Measurements from ENCODE around the gene GAB2.
"Not testable (repeated sequence)": the region's sequence is repeated elsewhere in the genome, so short reads cannot be mapped to it uniquely, and the experiment has no call there.

Gene GAB2

DNA sequence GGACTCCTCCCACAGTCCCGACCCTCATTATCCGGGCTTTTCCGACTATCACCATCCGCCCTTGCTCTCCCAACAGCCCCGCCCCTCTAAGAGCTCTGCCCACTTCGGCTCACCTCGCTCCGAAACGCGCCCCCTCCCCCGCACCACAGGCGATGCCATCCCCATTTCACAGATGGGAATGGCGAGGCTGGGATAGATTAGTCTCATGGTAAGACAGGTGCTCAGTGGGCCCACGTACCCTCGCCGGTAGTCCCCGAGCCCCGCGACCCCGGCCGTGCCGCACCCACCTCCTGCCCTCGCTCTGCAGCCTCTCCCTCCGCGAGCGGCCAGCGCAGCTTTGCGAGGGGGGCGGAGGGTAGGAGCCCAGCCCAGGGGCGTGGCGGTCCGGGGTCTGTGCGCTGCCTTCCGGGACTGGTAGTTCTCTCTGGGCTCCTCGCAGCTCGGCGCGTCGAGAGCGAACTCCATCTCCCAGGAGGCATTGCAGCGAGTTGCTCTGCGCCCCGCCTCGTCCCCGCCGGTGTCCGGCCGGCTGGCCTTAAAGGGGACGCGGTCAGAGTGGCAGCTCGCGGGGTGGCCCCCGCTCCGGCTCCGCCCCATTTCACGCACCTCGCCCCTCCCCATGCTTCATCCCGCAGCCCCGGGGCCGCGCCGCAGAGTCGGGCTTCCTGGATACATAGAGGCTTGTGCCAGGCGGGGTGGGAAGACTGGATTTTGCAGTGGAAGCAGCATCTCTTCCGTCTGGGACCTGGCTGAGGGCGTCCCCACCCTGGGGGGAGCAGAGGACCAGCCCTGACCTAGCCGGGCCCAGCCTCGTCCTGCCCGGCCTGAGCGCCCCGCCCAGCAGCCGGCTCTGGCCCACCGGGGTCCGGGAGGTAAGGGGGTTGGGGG lies 229.1 kb downstream of the GAB2 start, which contains the start of the genes KCTD21 and USP35:
KCTD21 (minus strand) TSS at position 341 of the 888 bp plus-strand sequence. CDS start 14,072 bp downstream, outside the sequence.
USP35 (plus strand) TSS at position 634 of the 888 bp plus-strand sequence. CDS start 7,327 bp downstream, outside the sequence.
- peak; percentile 98 for DNase-seq (ENCODE audit: low spot score)

- no peak for DNase-seq (ENCODE audit: low spot score)
Measured at GRCh38 chr11:78187366-78188285, 230.0 kb downstream of the GAB2 start.

- no peak for DNase-seq (ENCODE audit: low spot score)
Measured at GRCh38 chr11:78181185-78181584, 236.4 kb downstream of the GAB2 start.

DNA sequence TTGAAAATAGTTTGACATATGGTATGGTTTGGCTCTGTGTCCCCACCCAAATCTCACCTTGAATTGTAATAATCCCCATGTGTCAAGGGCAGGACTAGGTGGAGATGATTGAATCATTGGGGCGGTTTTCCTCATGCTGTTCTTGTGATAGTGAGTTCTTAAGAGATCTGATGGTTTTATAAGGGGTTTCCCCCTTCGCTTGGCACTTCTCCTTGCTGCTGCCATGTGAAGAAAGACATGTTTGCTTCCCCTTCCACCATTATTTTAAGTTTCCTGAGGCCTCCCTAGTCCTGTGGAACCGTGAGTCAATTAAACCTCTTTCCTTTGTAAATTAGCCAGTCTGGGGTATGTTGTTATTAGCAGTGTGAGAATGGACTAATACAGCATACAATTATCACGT lies 236.9 kb downstream of the GAB2 start:
- no peak for DNase-seq (ENCODE audit: low spot score)

GRCh38 chr11:78179459-78180071 lies 238.1 kb downstream of the GAB2 start:
- DNase-seq (ENCODE audit: low spot score): no peak

DNA sequence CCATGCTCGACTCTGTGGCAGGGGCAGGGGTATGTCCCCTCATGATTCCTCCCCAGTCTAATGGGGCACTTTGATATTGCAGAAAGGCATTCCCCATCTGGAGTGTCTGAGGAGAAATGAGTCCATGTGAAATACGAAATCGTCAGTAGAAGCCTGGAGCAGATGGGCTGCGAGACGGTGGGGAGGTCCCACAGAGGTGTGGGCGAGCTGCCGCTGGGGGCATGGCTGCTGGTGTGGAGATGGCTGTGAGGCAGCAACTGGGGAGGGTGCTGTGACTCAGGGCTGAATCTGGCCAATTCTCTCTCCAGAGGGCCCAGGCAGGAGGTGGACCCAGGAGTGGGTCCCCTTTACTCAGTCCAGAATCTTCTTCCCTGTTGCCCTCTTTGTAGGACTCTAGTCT lies 240.4 kb downstream of the GAB2 start:
- no peak for DNase-seq (ENCODE audit: low spot score)

DNA sequence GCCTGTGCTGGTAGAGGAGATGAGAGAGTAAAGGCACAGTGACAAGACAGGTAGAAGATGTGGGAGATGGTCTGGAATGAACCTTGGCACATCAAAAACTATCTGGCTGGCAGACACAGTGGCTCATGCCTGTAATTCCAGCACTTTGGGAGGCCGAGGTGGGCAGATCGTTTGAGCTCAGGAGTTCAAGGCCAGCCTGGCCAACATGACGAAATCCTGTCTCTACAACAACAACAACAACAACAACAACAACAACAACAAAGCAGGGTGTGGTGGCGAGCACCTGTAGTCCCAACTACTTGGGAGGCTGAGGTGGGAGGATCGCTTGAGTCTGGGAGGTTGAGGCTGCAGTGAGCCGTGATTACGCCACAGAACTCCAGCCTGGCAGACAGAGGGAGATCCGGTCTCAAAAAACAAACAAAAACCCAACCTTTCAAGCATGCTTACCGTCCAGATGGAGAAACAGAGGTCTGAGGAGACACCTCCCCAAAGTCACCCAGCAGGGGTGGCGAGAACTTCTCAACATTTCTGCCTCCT lies 240.9 kb downstream of the GAB2 start:
- DNase-seq (ENCODE audit: low spot score): no peak

- DNase-seq (ENCODE audit: low spot score): not testable (repeated sequence)
Measured at GRCh38 chr11:78175862-78176261, 241.8 kb downstream of the GAB2 start.

- DNase-seq (ENCODE audit: low spot score): no peak
Measured at GRCh38 chr11:78171951-78172350, 245.7 kb downstream of the GAB2 start.

- DNase-seq (ENCODE audit: low spot score): no peak
Measured at GRCh38 chr11:78170874-78171549, 246.6 kb downstream of the GAB2 start.

DNA sequence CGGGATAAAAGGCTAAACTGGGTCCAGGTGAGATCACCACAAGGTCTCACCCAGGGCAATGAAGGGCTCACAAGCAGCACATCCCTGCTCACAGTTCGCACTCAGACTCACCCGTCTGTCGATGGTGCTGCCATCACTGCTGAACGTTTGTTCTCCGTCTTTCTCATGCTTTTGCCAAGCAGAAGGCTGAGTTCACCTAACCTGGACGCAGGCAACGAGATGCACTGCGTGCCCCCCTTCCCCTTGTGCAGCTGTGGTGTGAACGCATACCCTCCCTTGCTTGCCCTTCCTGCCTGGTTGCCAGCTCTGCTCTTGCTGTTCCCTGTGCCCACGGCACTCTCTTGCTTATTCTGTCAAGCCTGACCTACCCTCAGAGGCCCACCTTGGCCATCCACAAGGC lies 247.2 kb downstream of the GAB2 start:
- DNase-seq (ENCODE audit: low spot score): no peak

DNA sequence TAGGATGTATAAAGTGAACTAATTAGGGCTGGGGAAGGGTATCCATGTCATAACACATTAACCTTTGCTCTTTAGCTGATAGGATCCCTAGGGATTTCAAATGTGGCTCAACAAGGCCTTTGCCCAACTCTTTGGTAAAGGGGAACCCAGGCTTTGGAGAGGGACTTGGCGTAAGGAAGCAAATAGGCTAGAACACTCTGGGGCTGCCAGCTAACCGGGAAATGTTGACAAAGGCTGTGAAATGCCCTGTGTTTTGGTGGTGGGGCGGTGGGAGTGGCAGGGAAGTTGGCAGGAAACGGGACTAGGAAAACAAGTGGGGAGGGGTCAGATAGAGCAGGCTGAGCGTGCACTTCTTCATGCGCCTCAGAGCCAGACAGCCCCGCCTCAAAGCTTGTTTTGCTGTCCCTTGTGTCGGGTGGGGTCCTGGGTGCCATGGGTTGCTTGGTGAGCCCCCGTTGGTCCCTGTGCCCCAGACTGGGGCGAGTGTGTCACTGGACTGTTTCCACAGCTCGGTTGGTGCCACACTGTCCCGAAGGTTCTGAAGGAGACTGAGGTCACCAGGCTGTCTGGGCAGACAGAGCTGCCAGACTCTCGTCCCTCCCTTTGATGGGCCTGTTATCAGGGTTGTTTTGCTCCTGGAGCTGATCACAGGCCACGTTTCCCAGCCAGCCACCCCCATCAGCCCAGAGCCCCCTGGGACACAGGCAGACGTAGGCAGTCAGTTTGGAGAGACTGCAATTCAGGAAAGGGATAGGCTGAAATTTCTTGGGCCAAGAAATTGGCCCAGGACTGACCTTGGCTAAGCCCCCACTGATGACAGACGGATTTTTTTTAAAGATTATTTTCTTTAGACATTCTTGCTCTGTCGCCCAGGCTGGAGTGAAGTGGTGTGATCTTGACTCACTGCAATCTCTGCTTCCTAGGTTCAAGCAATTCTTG lies 248.8 kb downstream of the GAB2 start:
- DNase-seq (ENCODE audit: low spot score): peak; percentile 71

DNA sequence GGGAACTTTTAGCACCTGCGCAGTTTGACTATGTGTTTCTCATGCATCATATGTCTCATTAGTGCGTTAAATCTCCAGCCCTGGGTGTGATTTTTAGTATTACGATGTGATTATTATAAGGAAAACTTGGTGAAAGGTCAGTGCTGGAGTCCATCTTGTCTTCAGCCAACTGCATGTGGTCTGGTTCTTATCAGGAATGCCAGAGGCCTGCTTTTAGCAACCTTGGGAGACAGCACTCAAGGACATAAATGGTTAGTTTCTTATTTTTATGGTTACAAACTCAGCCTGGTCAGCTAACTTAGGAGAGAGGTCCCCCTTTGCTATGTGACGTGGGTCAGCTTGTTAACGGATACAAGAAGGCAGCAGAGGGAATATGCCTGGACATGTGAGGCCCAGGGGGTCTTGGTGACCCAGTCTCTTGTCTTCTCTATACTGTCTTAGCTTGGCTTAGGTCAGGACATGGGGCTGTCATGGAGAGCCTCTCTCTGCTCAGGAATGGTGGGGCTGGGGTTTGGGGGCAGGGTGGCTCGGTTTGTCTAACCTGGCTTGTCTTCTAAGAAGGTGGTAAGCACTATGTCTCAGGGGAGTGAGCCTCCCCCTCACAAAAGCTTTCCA lies 250.7 kb downstream of the GAB2 start:
- DNase-seq (ENCODE audit: low spot score): no peak
